Midbrain (tissue), 1 donor: ENCODE results near the gene TFG.

Experiments used
- DNase-seq: peaks from one replicate; lab custom pipeline; 2025; lab: John Stamatoyannopoulos, UW

The TFG gene

GRCh38 chr3:100754563-100755334 lies 45.5 kb downstream of the TFG start:
- no peak for DNase-seq

DNA sequence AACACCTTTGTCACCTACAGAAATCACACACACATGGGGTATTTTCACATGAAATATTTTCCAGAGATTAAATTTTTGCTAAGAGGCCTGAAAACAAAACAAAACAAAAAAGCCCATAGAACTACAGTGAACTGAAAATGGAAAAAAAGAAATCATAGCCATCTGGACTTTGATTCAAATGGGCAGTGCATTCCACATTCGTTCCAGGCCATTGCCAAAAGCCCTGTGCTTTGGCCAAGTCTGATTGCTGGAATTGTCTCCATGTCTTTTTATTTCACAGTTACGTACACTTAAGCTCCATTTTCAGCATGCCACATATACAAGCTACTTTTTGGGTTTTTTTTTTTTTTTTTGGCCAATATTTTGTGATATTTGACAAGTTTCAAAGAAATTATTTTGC lies 47.1 kb downstream of the TFG start:
- no peak for DNase-seq

GRCh38 chr3:100759159-100759558 lies 49.9 kb downstream of the TFG start:
- no peak for DNase-seq

DNA sequence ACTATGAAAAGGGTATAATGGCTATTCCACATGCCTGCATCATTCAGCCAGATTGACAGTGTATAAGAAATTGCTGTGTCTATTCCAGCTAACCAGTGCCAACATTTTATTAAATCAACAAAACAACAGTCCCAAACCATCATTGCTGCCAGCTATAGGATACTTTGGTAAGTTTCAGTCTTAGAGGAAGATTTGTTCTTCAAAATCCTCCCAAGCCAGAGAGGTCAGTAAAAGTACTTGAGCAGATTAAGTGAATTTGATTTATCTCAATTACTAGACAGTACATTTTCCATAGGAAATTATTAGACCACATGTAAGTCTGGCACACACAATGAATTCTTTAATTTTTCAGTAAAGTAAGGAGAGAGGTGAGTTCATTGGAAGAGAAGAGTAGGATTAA lies 50.7 kb downstream of the TFG start:
- DNase-seq = no peak

GRCh38 chr3:100760377-100760776 lies 51.1 kb downstream of the TFG start:
- no peak for DNase-seq

- DNase-seq = no peak
Measured at GRCh38 chr3:100761211-100761942, 52.1 kb downstream of the TFG start.

- DNase-seq = no peak
Measured at GRCh38 chr3:100761951-100762350, 52.7 kb downstream of the TFG start.

DNA sequence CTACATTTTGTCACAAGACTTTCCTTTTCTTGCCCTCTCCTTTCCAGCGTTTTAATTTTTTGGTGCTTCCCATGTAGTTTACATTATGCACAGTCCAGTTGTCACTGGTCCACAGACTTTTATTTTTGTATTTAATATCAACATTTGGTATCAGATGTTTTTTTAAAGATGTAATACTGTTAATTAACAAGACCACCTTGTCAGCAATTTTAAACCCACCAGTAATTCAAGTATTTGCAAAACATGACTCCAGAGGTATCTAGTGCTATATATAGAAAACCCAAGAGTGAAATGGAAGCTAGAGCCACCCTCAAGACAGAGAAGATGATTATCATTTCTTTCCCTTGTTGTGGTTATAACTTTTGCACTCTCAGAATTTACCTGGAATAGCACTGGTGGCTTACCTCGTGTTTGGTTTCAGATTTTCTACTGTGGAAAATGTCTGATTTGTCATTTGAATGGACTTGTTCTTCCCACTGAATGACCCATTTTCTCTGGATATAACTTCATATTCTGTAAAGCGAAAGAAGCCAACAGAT lies 56.2 kb downstream of the TFG start:
- no peak for DNase-seq

- DNase-seq = no peak
Measured at GRCh38 chr3:100766069-100766468, 56.8 kb downstream of the TFG start.

- DNase-seq = no peak
Measured at GRCh38 chr3:100769693-100770092, 60.4 kb downstream of the TFG start.

DNA sequence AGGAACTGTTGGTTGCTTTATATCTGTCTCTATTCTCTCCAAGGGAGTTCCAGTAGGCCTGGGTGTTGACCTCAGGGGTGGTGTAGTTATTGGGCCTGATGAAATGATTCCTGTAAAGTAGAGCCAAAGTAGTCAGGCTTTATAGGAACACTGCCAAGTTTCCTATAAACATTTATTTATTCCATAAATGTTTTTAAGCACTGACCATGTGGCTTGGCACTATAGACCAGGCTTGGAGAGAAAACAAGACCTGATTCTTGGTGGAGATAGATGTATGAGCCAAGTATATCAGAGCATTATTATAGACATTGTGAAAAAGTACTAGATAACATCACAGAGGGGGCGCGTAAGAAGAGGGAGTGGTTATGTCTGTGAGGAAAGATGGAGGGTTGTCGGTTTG lies 65.9 kb downstream of the TFG start:
- DNase-seq = no peak

DNA sequence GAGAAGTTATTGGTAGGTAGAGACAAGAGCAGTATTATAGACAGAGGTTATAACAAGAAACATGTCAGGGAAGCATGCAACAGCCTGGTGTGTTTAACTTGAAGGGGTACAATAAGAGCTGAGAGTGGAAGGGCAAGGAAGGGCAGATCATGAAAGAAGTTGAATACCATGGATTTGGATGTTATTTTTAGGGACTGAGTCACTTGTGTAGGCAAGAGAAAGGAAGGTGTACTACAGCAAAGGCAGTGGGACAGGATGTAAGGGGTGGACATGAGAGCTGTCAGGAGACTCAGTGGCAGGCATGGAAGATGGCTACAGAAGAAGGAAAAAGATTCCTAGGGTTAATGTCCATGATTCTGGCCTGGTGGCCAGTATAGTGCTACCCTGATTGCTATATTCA lies 66.4 kb downstream of the TFG start:
- no peak for DNase-seq

DNA sequence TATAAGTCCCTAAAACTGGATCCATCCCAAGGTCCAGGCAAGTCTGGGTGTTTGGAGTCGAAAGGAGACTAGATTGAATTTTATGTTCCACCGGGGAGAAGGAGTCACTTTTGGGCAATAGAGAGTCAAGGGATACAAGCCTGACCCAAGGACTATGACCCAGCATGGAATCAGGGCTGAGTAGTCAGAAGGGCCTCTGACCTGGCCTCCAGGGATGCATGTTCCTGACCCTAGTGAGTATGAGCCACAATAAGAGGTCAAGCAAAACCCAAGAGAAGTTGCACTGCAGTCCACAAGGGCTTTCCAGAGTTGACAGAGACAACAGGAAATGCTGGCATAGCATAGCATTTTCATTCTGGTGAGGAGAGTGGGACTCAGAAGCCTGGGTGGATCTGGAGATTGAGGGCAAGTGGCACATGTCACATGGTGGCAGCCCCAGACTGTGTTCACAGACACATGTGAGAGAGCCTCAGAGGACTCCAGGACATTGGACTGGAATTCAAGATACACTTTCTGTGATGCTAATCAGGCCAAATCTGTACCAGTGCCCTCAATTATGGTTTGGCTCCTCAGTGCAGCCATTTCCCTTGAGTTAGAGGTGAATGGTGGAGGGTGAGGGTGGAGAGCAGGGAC lies 66.9 kb downstream of the TFG start:
- no peak for DNase-seq

- DNase-seq = no peak
Measured at GRCh38 chr3:100776746-100777145, 67.5 kb downstream of the TFG start.

DNA sequence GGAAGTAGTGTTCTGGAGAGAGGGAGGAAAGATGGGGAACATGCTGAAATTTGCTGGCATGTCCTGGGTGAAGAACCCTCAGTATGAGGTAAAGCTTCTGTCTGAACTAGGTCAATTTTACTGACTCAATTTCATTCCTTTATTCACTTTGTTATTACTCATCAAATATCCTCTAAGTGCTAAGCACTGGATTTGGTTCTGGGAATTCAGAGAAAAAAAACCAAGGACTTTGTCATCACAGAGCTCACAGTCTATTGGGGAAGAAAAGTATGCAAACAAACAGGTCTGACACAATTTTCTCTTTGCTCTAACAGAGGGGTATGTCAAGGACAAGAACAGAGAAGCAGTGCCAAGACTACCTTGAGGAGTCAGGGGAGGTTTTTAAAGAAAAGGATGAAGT lies 68.0 kb downstream of the TFG start:
- no peak for DNase-seq

DNA sequence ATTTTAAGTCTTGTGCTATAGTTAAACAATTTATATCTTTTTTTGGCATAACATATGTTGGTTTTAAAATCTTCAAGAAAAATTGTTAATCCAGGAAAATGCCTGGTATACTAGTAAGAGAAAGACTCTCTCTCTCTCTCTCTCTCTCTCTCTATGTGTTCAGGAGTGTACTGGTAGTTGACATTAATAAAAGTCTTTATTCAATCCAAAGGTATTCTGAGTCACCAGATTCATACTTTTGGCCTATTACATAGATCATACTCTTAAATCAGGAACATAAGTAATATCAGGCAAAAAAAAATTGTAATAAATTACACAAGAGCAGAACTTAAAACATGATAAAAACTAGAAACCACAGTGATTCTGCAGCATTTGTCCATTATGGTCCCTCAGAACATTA lies 70.2 kb downstream of the TFG start:
- DNase-seq = no peak

GRCh38 chr3:100780071-100780622 lies 70.9 kb downstream of the TFG start:
- no peak for DNase-seq

DNA sequence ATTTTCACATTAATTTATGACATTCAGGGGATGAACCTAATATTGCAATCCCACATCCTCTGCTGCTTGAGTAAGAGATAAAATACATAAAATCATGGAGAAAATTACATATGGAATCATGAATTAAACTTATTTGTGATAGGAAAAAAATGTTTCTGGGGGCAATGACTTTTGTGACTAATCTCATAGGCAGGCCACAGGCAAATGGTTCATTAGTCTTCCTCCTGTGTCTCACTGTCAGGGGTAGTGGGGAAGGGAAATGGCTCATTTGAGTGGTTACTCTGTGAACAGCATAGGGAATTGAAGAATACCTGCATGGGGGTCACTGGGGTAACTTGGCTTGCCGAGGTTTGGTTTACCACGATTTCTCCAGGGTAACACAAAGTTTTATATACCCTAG lies 72.0 kb downstream of the TFG start:
- DNase-seq = no peak

DNA sequence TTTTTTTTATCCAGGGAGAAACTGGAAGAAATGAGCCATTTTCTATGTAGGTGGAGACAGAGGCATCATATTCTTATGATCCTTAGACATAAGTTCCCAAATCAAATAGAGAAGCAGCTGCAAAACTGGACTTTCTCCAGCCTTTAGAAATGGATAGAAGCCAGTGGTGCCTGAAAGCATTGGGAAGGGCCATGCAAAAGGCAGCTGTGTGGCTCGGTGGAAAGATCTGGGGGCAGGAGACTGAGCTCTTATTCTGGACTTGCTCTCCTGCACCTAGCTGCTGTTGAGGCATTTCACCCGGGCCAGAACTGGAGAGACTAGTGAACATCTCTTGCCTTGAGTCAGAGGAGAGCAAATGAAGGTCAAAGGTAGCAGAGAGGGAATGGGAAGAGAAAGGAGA lies 73.1 kb downstream of the TFG start:
- no peak for DNase-seq

- no peak for DNase-seq
Measured at GRCh38 chr3:100782906-100783305, 73.6 kb downstream of the TFG start.

DNA sequence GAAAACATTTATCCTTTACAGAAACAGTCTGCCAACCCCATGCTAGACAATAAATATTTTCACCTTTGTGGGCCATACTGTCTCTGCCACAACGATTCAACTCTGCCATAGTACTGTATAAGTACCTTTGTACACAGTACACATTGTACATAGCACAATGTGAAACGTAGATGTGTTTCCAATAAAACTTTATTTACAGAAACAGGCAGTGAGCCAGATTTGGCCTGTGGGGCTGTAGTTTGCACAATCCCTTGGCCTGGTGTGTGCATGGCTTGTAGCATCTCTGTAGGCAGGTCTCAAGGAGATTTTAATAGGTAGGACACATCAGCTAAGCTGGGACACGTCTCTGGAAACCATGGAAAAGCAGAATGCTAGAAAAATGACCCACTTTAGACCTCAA lies 74.3 kb downstream of the TFG start:
- no peak for DNase-seq

- no peak for DNase-seq
Measured at GRCh38 chr3:100789579-100789978, 80.3 kb downstream of the TFG start.

DNA sequence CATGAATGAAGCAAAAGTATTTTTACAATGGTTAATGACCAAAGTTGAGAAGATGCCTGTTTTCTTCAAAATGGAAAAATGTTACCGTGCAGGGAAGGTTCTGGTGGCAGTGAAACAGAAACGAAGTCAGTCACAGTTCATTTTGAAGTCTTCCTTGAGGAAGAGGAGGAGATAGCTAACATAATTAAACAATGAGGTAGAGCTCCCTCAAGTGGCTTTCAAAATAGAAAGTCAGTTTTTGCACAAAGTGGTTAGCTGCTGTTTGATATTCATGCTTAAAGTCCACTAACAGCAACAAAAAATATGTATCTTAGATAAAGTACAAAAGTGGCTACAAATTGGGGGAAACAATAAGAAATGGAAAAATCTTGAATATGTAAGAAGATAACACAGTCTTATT lies 87.3 kb downstream of the TFG start:
- no peak for DNase-seq
